ENCODE data around the gene PPFIA1.
"Not testable (repeated sequence)": the region's sequence is repeated elsewhere in the genome, so short reads cannot be mapped to it uniquely, and the experiment has no call there.

PPFIA1 gene

DNA sequence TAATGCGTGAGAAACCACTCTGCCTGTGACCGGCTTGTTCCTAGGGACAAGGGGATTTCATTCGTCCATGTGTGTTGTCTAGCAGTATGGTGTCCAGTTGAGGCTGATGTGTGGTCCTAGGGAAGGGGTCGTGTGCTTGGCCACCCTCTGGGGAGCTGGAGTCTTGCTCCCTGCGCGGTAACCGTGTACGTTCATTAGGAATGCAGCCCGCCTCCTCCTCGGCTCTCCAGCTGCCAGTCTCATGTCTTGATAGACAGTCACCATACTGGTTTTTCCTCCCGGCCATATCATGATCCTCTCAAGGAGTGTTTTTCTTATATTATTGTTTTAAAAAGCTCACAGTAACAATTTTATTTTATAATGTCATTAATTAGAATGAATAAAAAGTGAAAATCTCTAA is 133.8 kb downstream of the PPFIA1 start:
- no peak overlapping the region for H3K27ac Mint-ChIP-seq
- no peak for DNase-seq
- H3K27me3 Mint-ChIP-seq: peaks cover 27% of the 10 kb centered on the region
- H3K4me1 Mint-ChIP-seq (ENCODE audit: low read depth): peaks cover 29% of the 10 kb centered on the region
- H3K9me3 Mint-ChIP-seq: no peaks in the 10 kb centered on the region
- H3K4me3 Mint-ChIP-seq: no peak overlapping the region
- peaks cover 29% of the 10 kb centered on the region for H3K36me3 Mint-ChIP-seq (ENCODE audit: low read depth)

DNA sequence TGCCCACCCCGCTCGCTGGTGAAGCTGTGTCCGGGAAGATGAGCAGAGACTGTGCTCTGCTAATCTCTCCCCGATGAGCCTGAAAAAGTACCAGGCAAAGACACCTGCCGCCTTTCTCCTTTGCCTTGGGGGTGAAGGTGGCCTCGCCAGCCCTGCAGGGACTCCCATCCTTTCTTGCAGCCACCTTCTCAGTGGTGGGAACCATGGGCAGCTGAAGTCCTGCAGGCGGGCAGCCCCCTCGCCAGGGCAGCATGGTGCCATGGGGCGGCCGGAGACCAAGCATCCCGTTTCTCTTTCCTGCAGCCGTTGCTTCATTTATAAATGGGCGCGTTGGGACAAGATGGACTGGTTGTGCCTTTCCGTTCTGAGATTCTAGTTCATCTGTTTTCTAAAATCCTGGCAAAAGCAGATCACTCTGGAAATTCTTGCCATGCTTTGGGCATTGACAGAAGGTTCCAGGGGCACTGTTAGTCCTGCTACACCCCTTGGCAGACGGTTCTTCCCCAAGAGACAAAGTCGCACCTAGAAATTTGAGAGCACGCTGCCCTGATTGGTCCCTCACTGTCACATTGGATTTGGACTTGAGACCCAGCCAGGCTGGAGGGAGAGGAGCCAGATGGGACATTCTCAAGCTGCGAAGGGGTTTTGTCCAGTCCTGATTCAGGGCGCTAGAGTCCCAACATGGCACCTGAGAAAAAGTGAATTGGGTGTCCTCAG is 135.3 kb downstream of the PPFIA1 start:
- Mint-ChIP-seq H3K9me3 (no peaks in the 10 kb centered on the region), H3K36me3 (ENCODE audit: low read depth) (peaks cover 45% of the 10 kb centered on the region), H3K4me1 (ENCODE audit: low read depth) (peaks cover 13% of the 10 kb centered on the region), H3K27ac (no peak overlapping the region), H3K27me3 (peaks cover 19% of the 10 kb centered on the region), H3K4me3 (no peak overlapping the region)
- no peak for DNase-seq

DNA sequence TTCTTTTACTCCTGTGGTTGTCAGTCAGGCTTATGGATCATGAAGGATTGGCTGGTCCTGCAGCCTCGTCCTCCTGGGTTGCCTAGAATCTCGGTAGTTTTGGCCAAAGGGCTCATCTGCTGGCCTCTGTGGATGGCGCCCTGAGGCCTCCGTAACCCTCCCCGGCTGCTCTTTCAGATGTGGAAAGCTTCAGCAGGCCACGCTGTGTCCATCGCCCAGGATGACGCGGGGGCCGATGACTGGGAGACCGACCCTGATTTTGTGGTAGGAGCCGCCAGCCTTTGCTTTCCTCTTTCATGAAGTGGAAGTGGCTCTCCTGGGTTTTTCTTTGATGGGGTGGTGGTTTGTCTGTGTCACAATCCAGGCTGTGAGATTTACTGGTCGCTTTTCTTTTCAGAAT is 136.6 kb downstream of the PPFIA1 start:
- no peak for DNase-seq
- Mint-ChIP-seq H3K9me3 (no peaks in the 10 kb centered on the region), H3K36me3 (ENCODE audit: low read depth) (peaks cover 56% of the 10 kb centered on the region), H3K4me1 (ENCODE audit: low read depth) (peaks cover 11% of the 10 kb centered on the region), H3K4me3 (no peak overlapping the region), H3K27me3 (peaks cover 16% of the 10 kb centered on the region), H3K27ac (no peak overlapping the region)

DNA sequence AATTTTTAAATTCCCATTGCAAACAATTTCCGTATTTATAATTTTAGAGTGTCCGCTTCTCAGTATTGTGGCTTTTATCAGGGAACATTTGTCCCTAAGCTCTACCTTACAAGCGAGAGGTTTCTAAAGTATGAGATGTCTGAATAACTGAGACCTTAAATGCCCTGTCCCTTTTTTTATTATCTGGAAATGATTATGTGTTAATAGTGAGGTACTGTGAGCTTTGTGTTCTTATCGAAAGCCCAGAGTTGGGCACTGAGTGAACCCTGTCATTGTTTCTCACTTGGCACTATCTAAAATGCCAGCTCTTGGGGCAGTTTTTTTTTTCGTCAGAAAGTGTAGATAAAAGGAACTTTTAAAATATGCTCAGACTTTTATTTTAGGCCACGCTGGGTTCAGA is 137.3 kb downstream of the PPFIA1 start:
- H3K36me3 Mint-ChIP-seq (ENCODE audit: low read depth): peaks cover 63% of the 10 kb centered on the region
- DNase-seq: no peak
- H3K9me3 Mint-ChIP-seq: no peaks in the 10 kb centered on the region
- peaks cover 9% of the 10 kb centered on the region for H3K27me3 Mint-ChIP-seq
- H3K27ac Mint-ChIP-seq: no peak overlapping the region
- no peak overlapping the region for H3K4me3 Mint-ChIP-seq
- peaks cover 4% of the 10 kb centered on the region for H3K4me1 Mint-ChIP-seq (ENCODE audit: low read depth)

DNA sequence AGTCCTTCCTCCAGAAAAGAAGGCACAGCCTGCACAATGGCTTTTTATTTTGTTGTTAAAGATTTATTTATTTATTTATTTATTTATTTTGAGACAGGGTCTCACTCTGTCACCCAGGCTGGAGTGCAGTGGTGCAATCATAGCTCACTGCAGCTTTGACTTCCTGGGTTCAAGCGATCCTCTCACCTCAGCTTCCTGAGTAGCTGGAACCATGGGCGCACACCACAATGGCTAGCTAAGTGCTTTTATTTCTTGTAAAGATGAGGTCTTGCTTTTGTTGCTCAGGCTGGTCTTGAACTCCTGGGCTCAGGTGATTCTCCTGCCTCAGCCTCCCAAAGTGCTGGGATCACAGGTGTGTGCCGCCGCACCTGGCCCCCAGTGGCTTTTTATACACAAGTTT is 137.8 kb downstream of the PPFIA1 start:
- H3K4me3 Mint-ChIP-seq; H3K27me3 Mint-ChIP-seq; H3K27ac Mint-ChIP-seq; H3K9me3 Mint-ChIP-seq; H3K4me1 Mint-ChIP-seq (ENCODE audit: low read depth); DNase-seq: not testable (repeated sequence)
- H3K36me3 Mint-ChIP-seq (ENCODE audit: low read depth): peaks cover 68% of the 10 kb centered on the region

DNA sequence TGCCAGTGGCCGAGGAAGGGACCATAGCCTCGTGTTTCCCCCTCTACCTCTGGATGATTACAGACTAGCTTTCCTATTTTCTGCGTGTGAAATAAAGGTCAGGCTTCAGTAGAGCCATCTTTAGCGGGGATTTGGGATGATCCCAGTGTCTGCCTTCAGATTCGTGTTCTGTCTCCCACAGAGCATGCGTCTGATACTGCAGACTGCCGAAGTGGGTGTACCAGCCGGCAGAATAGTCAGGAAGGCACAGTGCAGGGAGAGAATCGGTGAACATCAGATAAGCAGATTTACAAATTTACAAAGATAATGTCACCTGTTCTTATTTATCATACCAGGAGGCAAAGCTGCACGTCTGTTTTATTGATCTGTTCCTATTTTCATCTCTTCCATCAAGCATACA is 138.9 kb downstream of the PPFIA1 start:
- Mint-ChIP-seq H3K27ac (no peak overlapping the region), H3K4me3 (no peak overlapping the region), H3K27me3 (peaks cover 8% of the 10 kb centered on the region), H3K36me3 (ENCODE audit: low read depth) (peaks cover 77% of the 10 kb centered on the region), H3K4me1 (ENCODE audit: low read depth) (no peaks in the 10 kb centered on the region), H3K9me3 (no peaks in the 10 kb centered on the region)
- no peak for DNase-seq

DNA sequence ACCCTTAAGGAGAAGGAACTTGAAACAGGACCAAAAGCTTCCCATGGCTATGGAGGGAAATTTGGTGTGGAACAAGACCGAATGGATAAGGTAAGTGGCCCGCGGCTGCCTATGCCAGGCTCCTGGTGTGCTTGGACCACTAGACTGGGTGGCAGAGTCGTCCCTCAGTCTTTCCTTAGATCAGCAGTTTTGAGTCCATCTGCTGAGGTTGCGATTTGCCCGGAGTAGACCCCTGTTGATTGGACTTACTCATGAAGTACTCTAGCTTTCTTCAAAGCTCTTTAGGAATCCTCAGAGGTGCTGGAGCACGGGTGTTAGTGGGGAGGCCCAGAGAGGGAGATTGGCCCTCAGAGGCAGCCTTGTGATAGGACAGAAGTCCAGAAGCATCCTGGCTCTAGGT is 139.4 kb downstream of the PPFIA1 start:
- Mint-ChIP-seq H3K9me3 (no peaks in the 10 kb centered on the region), H3K4me1 (ENCODE audit: low read depth) (no peaks in the 10 kb centered on the region), H3K27ac (no peak overlapping the region), H3K27me3 (peaks cover 8% of the 10 kb centered on the region), H3K36me3 (ENCODE audit: low read depth) (peaks cover 82% of the 10 kb centered on the region), H3K4me3 (no peak overlapping the region)
- no peak for DNase-seq

DNA sequence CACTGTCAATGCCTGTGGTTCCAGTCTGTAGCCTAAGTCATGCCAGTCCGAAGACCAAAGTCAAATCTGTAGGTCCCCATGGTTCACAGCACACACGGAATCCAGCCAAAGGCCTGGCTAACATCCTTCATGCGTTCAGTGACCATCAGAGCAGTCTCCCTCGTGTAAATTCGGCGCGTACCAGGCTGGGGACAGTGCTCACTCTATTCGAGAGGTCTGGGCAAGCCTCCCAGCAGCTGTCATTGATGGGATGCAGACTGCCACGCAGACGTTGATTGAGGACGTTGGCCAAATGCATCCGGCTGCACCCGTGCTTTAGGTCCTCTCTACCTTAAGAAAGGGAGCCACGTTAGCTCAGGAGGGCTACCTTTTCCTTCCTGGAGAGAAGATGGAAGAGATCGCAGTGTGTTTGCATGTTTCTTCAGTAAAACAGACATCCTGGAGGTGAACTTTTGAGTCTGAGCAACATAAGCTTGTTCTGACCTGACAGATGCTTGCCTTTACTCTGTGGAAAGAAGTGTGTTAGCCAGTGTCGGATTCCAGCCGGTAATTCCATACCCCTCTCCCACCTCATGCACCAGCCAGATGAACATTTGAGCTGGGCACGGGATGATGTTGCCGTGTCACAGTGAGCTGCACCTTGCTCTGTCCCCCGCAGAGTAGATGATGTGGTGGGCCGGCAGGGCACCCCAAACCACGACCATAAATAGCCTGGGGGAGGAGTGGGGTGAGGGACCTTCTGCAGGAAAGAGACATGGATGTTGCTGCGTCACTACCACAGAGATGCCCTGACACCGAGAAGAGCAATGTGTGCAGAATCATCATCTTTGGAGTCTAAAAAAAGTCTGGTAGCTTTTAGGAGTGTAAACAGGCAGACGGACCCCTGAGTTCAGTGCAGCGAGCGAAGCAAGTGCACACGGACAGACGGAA is 140.1 kb downstream of the PPFIA1 start:
- Mint-ChIP-seq H3K4me3 (no peak overlapping the region), H3K36me3 (ENCODE audit: low read depth) (peaks cover 83% of the 10 kb centered on the region), H3K27me3 (peaks cover 8% of the 10 kb centered on the region), H3K9me3 (no peaks in the 10 kb centered on the region), H3K27ac (no peak overlapping the region), H3K4me1 (ENCODE audit: low read depth) (peaks cover 2% of the 10 kb centered on the region)
- no peak for DNase-seq

DNA sequence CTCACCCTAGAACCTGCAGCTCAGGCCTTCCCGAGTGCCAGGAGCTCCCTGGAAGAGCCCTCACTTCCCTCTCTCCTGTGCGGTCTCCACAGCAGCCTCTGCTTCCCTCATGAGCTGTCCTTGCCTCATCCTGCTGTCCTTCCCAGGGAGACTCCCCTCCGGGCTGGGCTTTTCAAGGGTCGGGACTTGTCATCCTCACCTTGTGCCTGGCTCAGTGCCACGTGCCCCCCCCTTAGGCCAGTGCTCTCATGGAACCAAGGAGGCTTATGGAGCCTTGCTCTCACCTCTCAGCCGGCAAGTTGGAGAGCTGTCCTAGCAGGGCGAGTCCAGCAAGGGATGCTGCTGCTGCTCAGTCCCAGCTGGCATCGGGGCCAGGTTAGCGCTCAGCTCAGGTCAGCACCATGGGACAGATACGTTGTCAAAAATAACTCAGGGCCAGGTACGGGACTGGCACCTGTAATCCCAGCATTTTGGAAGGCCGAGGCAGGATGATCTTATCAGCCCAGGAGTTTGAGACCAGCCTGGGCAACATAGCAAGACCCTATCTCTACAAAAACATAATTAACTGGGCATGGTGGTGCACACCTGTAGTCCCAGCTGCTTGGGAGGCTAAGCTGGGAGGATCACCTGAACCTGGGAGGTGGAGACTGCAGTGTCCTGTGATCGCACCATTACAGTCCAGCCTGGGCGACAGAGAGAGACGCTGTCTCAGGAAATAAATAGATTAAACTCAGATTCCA is 141.4 kb downstream of the PPFIA1 start:
- Mint-ChIP-seq H3K36me3 (ENCODE audit: low read depth) (peaks cover 92% of the 10 kb centered on the region), H3K4me3 (no peak overlapping the region), H3K4me1 (ENCODE audit: low read depth) (peaks cover 2% of the 10 kb centered on the region), H3K27me3 (peaks cover 8% of the 10 kb centered on the region), H3K27ac (no peak overlapping the region), H3K9me3 (no peaks in the 10 kb centered on the region)
- DNase-seq: no peak

DNA sequence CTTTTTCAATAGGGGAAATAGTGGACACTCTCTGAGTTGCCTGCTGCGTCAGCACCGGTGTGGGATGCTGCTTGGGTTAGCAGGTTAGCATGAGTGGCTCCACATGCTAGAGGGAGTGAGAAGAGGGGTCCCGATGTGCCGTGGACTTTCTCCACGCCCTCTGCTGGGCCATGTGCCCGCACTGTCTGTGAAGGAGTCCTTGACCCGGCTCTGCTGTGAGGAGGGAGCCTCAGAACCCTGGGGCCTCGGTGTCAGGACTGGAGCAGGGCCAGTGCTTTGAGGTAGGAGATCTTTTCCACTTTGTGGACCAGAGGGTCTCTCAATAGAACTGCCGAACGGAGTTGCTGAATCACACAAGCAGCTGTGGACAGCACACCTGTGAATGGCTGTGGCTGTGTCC is 142.7 kb downstream of the PPFIA1 start:
- Mint-ChIP-seq H3K4me1 (ENCODE audit: low read depth) (peaks cover 2% of the 10 kb centered on the region), H3K4me3 (no peak overlapping the region), H3K9me3 (no peaks in the 10 kb centered on the region), H3K27ac (no peak overlapping the region), H3K36me3 (ENCODE audit: low read depth) (peaks cover 90% of the 10 kb centered on the region), H3K27me3 (peaks cover 8% of the 10 kb centered on the region)
- no peak for DNase-seq

DNA sequence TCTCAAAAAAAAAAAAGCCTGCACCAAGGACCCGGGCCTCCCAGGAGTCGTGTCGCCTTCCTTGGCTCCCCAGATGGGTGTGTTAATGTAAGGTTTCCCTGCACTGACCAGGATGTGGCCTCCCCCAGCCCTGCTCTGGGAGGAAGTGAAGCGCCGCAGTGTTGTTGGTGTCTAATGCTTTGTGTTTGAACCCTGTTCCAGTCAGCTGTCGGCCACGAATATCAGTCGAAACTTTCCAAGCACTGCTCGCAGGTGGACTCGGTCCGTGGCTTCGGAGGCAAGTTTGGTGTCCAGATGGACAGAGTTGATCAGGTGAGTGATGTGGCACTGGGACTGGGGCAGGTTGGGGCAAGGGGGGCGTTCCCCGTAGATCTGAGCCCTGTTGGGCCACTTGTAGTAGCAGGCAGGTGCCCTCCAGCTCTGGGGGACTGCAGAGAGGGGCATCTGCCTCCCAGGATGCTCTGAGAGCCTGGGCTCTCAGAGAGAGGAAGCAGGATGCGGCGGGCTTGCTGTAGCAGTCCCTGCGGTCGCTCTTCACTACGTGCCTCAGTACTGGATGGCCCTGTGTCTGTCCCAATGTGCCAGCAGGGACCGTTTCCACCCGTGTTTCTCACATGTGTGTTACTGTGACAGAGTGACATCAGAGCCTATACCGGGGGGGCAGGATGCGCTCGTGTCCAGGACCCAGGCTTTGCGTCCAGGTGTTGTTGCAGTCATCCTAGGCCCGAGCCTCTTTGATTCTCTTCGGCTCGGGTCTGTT is 144.0 kb downstream of the PPFIA1 start:
- H3K27me3 Mint-ChIP-seq: peaks cover 8% of the 10 kb centered on the region
- DNase-seq: no peak
- no peak overlapping the region for H3K4me3 Mint-ChIP-seq
- H3K9me3 Mint-ChIP-seq: no peaks in the 10 kb centered on the region
- peaks cover 2% of the 10 kb centered on the region for H3K4me1 Mint-ChIP-seq (ENCODE audit: low read depth)
- H3K27ac Mint-ChIP-seq: no peak overlapping the region
- peaks cover 88% of the 10 kb centered on the region for H3K36me3 Mint-ChIP-seq (ENCODE audit: low read depth)

DNA sequence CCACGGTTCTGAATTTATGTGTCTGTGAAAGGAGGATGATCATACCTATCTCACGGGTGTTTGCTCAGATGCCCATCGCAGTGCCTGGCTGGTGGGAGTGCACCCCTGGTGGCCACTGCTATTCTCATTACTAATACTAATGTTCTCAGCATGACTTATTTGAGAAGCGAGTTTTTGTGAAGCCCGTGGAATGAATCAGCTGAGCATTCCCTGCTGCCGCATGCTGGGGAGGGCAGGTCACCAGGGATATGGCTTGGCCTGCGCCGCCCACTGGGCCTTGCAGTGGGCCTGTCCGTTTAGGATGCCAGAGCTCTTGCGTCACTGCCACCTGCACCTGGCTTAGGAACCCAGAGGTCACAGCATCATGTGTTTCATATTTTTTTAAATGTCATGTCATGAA is 144.7 kb downstream of the PPFIA1 start:
- no peak for DNase-seq
- Mint-ChIP-seq H3K9me3 (no peaks in the 10 kb centered on the region), H3K36me3 (ENCODE audit: low read depth) (peaks cover 88% of the 10 kb centered on the region), H3K27ac (no peak overlapping the region), H3K4me3 (no peak overlapping the region), H3K27me3 (peaks cover 8% of the 10 kb centered on the region), H3K4me1 (ENCODE audit: low read depth) (peaks cover 2% of the 10 kb centered on the region)

DNA sequence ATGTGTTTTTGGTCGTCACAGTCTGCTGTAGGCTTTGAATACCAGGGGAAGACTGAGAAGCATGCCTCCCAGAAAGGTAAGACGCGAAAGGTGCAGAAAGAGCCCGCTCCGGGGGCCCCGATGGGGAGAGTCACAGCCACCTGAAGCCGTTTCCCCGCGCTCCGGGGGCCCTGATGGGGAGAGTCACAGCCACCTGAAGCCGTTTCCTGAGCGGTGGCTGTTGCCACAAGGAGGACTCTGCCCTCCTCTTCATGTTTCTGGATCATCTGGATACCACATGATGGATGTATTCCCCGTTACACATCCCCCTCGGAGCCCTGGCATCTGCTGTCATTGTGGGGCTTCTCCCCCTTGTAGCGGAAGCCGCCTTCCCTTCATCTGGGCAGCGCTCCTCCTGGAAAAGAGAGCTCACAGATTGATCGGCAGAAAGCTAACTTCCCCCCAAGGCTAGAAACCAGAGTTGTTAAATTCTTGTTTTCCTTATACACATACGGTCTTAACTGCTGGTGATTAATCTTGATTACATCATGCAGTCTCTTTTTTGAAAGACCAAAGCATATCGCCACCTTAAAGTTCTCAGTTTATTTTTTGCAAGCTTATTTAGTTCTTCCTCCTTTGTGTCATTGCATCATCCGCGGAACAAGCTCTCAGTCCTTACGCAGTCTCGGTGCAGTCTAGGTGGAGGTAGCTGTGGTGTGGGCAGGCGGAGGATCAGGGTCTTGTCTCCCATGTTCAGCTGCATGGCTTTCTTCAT is 145.3 kb downstream of the PPFIA1 start:
- Mint-ChIP-seq H3K27ac (no peak overlapping the region), H3K4me3 (no peak overlapping the region), H3K9me3 (no peaks in the 10 kb centered on the region), H3K4me1 (ENCODE audit: low read depth) (peaks cover 2% of the 10 kb centered on the region), H3K36me3 (ENCODE audit: low read depth) (peaks cover 86% of the 10 kb centered on the region), H3K27me3 (peaks cover 2% of the 10 kb centered on the region)
- no peak for DNase-seq

Data from activated T-cell treated with anti-CD3 and anti-CD28 coated beads, Interleukin-2, amount 50 U/mL, for 24 hours (primary cell).